HEK293 (cell line): Measurements from ENCODE around the gene GMDS.
"Not testable (repeated sequence)": the region's sequence is repeated elsewhere in the genome, so short reads cannot be mapped to it uniquely, and the experiment has no call there.

Source experiments
- CTCF ChIA-PET: fragments of 350-600 bp; formaldehyde crosslinking; extraction: SDS; loops from one replicate; lab custom pipeline; 2021; ENCODE audit warnings: antibody characterized with exemption; lab: Yijun Ruan, JAX
- POLR2A ChIA-PET: fragments of 300-600 bp; formaldehyde crosslinking; extraction: SDS; loops from one replicate; lab custom pipeline; 2020; ENCODE audit warnings: antibody characterized with exemption, inconsistent platforms; lab: Yijun Ruan, JAX
- H3K27ac ChIP-seq: fragments of 200-500 bp; sonication (Bioruptor generic); 2 replicates; pipeline ENCODE4 v1.5.1; 2014; ENCODE audit warnings: low read depth, low read length, control low read depth, inconsistent platforms; ENCODE audit errors: extremely low read depth
- H3K36me3 ChIP-seq, 2 experiments: fragments of 200-500 bp in 1 of 2; sonication (Bioruptor generic) in 1 of 2; 1 replicate in 1 of 2; 2 replicates in 1 of 2; pipeline ENCODE4 v1.5.1; 2014 to 2017; ENCODE audit warnings: inconsistent platforms in 2 of 2, low read length in 2 of 2; ENCODE audit not compliant: control insufficient read depth in 2 of 2, insufficient read depth in 1 of 2
- H3K4me1 ChIP-seq: fragments of 200-500 bp; sonication (Bioruptor generic); 2 replicates; pipeline ENCODE4 v1.5.1; 2014; ENCODE audit warnings: mild to moderate bottlenecking, low read length, inconsistent platforms; ENCODE audit not compliant: control insufficient read depth, insufficient read depth
- H3K4me3 ChIP-seq: 2 replicates; pipeline ENCODE4 v1.5.1; 2011; ENCODE audit warnings: low read depth, mild to moderate bottlenecking, control low read depth, low read length, moderate library complexity
- H3K9me3 ChIP-seq: fragments of 200-500 bp; sonication (Bioruptor generic); 2 replicates; pipeline ENCODE4 v1.5.1; 2014; ENCODE audit warnings: low read depth, low read length, inconsistent platforms; ENCODE audit not compliant: control insufficient read depth, insufficient read depth
- AEBP2 ChIP-seq: fragments of 450-650 bp; formaldehyde crosslinking; IDR thresholded peaks from 2 replicates; pipeline ENCODE4 v1.5.1; 2016; ENCODE audit warnings: missing biosample characterization, missing genetic modification characterization, borderline replicate concordance
- IKZF3 ChIP-seq: fragments of 450-650 bp; IDR thresholded peaks from 2 replicates; pipeline ENCODE4 v1.5.0; 2018; ENCODE audit warnings: missing biosample characterization, mild to moderate bottlenecking, missing genetic modification characterization, moderate library complexity
- KLF1 ChIP-seq: fragments of 450-650 bp; formaldehyde crosslinking; IDR thresholded peaks from 2 replicates; pipeline ENCODE4 v1.5.1; 2016; ENCODE audit warnings: missing biosample characterization, missing genetic modification characterization
- PRDM4 ChIP-seq: fragments of 450-650 bp; formaldehyde crosslinking; IDR thresholded peaks from 2 replicates; pipeline ENCODE4 v1.5.1; 2017; ENCODE audit warnings: missing biosample characterization, missing genetic modification characterization
- SETDB1 ChIP-seq: IDR thresholded peaks from one replicate; pipeline ENCODE4 v1.6.1; 2017; ENCODE audit warnings: mild to moderate bottlenecking, low read length, moderate library complexity, mixed read lengths; ENCODE audit not compliant: insufficient read length
- TRIM28 ChIP-seq: IDR thresholded peaks from 2 replicates; pipeline ENCODE4 v1.6.1; 2011; ENCODE audit warnings: low read length, control low read depth, borderline replicate concordance
- WT1 ChIP-seq: fragments of 450-650 bp; formaldehyde crosslinking; IDR thresholded peaks from 2 replicates; pipeline ENCODE4 v1.5.1; 2016; ENCODE audit warnings: missing biosample characterization, missing genetic modification characterization
- ZBTB44 ChIP-seq: fragments of 450-650 bp; IDR thresholded peaks from 2 replicates; pipeline ENCODE4 v1.5.1; 2018; ENCODE audit warnings: missing biosample characterization, mild to moderate bottlenecking, missing genetic modification characterization
- ZNF26 ChIP-seq: fragments of 450-650 bp; formaldehyde crosslinking; IDR thresholded peaks from 2 replicates; pipeline ENCODE4 v1.5.1; 2016; ENCODE audit warnings: missing biosample characterization, missing genetic modification characterization
- ZNF433 ChIP-seq: fragments of 450-650 bp; formaldehyde crosslinking; IDR thresholded peaks from 2 replicates; pipeline ENCODE4 v1.5.1; 2016; ENCODE audit warnings: missing biosample characterization, missing genetic modification characterization, low read depth
- ZNF529 ChIP-seq: fragments of 450-650 bp; formaldehyde crosslinking; IDR thresholded peaks from 2 replicates; pipeline ENCODE4 v1.5.1; 2017; ENCODE audit warnings: missing genetic modification characterization, missing biosample characterization; ENCODE audit not compliant: insufficient replicate concordance
- ZNF571 ChIP-seq: fragments of 450-650 bp; formaldehyde crosslinking; IDR thresholded peaks from 2 replicates; pipeline ENCODE4 v1.5.0; 2017; ENCODE audit warnings: missing biosample characterization, missing genetic modification characterization
- ZNF610 ChIP-seq: fragments of 450-650 bp; formaldehyde crosslinking; IDR thresholded peaks from 2 replicates; pipeline ENCODE4 v1.5.1; 2016; ENCODE audit warnings: missing biosample characterization, missing genetic modification characterization, borderline replicate concordance
- ZNF626 ChIP-seq: fragments of 450-650 bp; sonication (Bioruptor Pico); formaldehyde crosslinking; IDR thresholded peaks from 2 replicates; pipeline ENCODE4 v1.5.1; 2018; ENCODE audit warnings: missing biosample characterization, missing genetic modification characterization, inconsistent platforms
- ZNF670 ChIP-seq: fragments of 450-650 bp; formaldehyde crosslinking; IDR thresholded peaks from 2 replicates; pipeline ENCODE4 v1.5.1; 2016; ENCODE audit warnings: missing biosample characterization, missing genetic modification characterization, low read depth
- ZNF707 ChIP-seq: fragments of 450-650 bp; formaldehyde crosslinking; IDR thresholded peaks from 2 replicates; pipeline ENCODE4 v1.5.1; 2016; ENCODE audit warnings: missing biosample characterization, missing genetic modification characterization
- ZSCAN16 ChIP-seq: fragments of 450-650 bp; formaldehyde crosslinking; IDR thresholded peaks from 2 replicates; pipeline ENCODE4 v1.5.1; 2016; ENCODE audit warnings: missing biosample characterization, missing genetic modification characterization

GMDS gene

GRCh38 chr6:1848752-1849151, 396.7 kb downstream of the GMDS start (continued):
- TF ChIP-seq PRDM4 (tag by site-specific recombination) (no peak), IKZF3 (tag by site-specific recombination) (no peak), ZBTB44 (tag by site-specific recombination) (no peak), KLF1 (tag by site-specific recombination) (no peak), ZNF670 (tag by site-specific recombination) (no peak), ZNF26 (tag by site-specific recombination) (no peak), ZNF707 (tag by site-specific recombination) (no peak)

- no peaks in the 10 kb centered on the region for H3K9me3 ChIP-seq
- H3K36me3 ChIP-seq, result no peaks in the 10 kb centered on the region
- no peak for TF ChIP-seq ZNF626
- TF ChIP-seq ZSCAN16, result no peak
- TF ChIP-seq ZNF433 (tag by site-specific recombination), result no peak
- TF ChIP-seq AEBP2, result no peak
- no peak for TF ChIP-seq ZNF571
- TF ChIP-seq WT1 (tag by site-specific recombination), result no peak
- H3K27ac ChIP-seq, result no peak overlapping the region
- no peak overlapping the region for H3K4me3 ChIP-seq
- CTCF ChIA-PET, result interaction anchor here (0.8 kb wide), 1 partner anchor 519 kb away, joined by 4 read pairs; no protein-coding TSS in a partner anchor
- H3K4me1 ChIP-seq, result peaks cover 20% of the 10 kb centered on the region
- POLR2A ChIA-PET, result no interaction called here
These were observed 398.8 kb downstream of the GMDS start for GRCh38 chr6:1846611-1847010.

GRCh38 chr6:1845543-1845942, 399.9 kb downstream of the GMDS start:
- H3K27ac ChIP-seq, POLR2A ChIA-PET, H3K4me3 ChIP-seq, H3K9me3 ChIP-seq, CTCF ChIA-PET, H3K36me3 ChIP-seq: not testable (repeated sequence)
- H3K4me1 ChIP-seq, result peaks cover 16% of the 10 kb centered on the region
- peak; percentile 58; the same call in 1 of the 2 replicates for TF ChIP-seq TRIM28
- peak; percentile 94; the same call in 1 of the 2 replicates for TF ChIP-seq ZNF610 (tag by site-specific recombination)
- peak; percentile 25 for TF ChIP-seq ZNF529
- peak; percentile 40 for TF ChIP-seq SETDB1
